D721Med (cell line): ENCODE measurements around the gene PAM.

Source experiments
- DNase-seq: peaks from one replicate; pipeline ENCODE4 v3.0.0; 2011; ENCODE audit warnings: low spot score; ENCODE audit not compliant: insufficient read length
- FAIRE-seq: peaks from 2 replicates; lab custom pipeline; 2011; peaks lifted over from hg19 to GRCh38; lab: Jason Lieb, UNC
- TF ChIP-seq, protein P1 (sequence below): IDR thresholded peaks from 2 replicates; pipeline ENCODE4 v1.5.1; 2012; ENCODE audit warnings: mild to moderate bottlenecking, control low read depth; ENCODE audit not compliant: insufficient read depth; ENCODE audit errors: missing control alignments

PAM gene

GRCh38 chr5:102798104-102798785 lies 43.1 kb downstream of the PAM start:
- FAIRE-seq (no peak), DNase-seq (no peak)
- TF ChIP-seq, protein P1, sequence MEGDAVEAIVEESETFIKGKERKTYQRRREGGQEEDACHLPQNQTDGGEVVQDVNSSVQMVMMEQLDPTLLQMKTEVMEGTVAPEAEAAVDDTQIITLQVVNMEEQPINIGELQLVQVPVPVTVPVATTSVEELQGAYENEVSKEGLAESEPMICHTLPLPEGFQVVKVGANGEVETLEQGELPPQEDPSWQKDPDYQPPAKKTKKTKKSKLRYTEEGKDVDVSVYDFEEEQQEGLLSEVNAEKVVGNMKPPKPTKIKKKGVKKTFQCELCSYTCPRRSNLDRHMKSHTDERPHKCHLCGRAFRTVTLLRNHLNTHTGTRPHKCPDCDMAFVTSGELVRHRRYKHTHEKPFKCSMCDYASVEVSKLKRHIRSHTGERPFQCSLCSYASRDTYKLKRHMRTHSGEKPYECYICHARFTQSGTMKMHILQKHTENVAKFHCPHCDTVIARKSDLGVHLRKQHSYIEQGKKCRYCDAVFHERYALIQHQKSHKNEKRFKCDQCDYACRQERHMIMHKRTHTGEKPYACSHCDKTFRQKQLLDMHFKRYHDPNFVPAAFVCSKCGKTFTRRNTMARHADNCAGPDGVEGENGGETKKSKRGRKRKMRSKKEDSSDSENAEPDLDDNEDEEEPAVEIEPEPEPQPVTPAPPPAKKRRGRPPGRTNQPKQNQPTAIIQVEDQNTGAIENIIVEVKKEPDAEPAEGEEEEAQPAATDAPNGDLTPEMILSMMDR = no peak

DNA sequence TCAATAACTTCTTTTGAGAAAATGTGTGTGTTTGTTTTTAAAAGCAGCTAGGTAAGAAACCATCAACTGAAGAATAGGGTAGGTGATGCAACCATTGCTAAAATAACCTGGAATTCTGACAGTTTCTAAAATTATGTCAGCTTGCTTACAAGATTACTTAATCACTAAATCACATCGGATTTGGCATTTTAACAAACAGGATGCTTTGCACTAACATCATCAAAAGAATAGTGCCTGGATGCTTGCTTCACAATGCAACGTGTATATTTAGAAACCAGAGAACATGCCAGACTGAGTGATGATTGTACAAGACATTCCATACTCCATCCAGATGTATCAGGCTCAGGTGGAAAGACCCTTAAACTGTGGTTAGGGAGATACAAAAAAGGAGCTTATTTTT lies 43.9 kb downstream of the PAM start:
- DNase-seq (no peak), FAIRE-seq (peak; percentile 25)
- TF ChIP-seq, protein P1 = no peak

- FAIRE-seq = no peak
- TF ChIP-seq, protein P1 = no peak
- DNase-seq = no peak
Observed at GRCh38 chr5:102800427-102800826, 45.3 kb downstream of the PAM start.

- FAIRE-seq = no peak
- DNase-seq = no peak
- TF ChIP-seq, protein P1 = no peak
Observed at GRCh38 chr5:102801371-102801770, 46.3 kb downstream of the PAM start.

DNA sequence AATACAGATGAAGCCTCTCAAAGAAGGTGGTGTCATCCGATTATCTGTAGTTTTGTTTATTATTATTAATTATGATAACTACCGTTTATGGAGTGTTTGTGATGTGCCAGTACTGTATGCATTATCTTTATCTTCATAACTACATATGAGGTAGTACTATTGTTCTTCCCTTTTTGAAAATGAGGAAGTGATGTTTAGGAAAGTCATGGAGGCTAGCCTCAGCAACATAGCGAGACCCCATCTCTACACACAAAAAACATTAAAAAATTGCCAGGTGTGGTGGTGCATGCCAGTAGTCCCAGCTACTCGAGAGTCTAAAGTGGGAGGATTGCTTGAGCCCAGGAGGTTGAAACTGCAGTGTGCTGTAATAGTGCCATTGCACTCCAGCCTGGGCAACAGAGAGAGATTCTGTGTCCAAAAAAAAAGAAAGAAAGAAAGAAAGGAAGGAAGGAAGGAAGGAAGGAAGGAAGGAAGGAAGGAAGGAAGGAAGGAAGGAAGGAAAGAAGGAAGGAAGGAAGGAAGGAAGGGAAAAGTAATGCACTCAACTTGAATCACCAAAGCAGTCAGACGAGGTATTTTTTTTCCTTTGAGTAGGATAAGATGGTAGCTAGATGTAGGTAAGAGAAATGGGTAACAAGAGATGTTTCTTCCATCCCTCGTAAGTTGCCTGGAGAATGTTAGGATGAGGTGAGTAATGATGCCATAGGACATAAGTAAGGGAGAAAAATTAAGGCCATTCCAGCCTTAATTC lies 47.8 kb downstream of the PAM start:
- DNase-seq (no peak), FAIRE-seq (no peak)
- TF ChIP-seq, protein P1 = no peak

DNA sequence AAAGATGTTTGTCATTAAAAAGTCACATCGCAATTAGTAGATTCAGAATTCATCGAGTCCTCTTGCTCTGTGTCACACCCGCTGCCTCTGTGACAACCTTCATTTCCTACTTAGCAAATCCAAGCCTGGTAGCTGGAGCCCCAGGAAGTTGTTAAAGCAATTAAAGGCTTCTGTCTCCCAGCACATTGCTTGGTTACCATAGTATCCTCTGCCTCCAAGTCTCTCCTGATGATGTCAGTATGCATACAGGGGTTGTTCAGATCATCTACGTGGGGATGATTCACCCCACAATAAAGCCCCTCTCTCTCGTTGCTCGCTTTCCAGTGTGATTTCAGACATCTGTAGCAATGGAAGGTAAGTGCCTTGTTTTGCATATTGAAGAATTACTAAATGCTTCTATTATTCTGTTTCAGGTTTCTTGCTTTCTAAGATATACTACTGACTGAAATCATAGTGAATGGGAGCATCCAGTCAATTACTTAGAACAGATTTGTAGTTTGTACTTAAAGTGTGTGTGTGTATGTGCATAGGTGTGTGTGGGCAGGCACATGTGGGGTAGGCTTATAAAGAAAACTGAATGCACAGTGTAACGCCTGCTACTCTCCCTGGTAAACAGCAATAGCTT lies 52.9 kb downstream of the PAM start:
- TF ChIP-seq, protein P1 = no peak
- DNase-seq (no peak), FAIRE-seq (peak; percentile 66)
